ENCODE measurements around the gene THAP7. TPM values are rescaled to one million over a fixed set of nuclear protein-coding genes. Genes with fewer than 3 reads are reported as not detected.
A peak's percentile ranks its signal among the peaks of the same experiment; 100 is the strongest.

THAP7 gene
- total and polyA plus RNA-seq, 9 of the 15 experiments (the other 6 are each of a cell fraction or from before 2014, with no cell fraction given) = 7.9 to 263 (median 84.1) TPM

DNA sequence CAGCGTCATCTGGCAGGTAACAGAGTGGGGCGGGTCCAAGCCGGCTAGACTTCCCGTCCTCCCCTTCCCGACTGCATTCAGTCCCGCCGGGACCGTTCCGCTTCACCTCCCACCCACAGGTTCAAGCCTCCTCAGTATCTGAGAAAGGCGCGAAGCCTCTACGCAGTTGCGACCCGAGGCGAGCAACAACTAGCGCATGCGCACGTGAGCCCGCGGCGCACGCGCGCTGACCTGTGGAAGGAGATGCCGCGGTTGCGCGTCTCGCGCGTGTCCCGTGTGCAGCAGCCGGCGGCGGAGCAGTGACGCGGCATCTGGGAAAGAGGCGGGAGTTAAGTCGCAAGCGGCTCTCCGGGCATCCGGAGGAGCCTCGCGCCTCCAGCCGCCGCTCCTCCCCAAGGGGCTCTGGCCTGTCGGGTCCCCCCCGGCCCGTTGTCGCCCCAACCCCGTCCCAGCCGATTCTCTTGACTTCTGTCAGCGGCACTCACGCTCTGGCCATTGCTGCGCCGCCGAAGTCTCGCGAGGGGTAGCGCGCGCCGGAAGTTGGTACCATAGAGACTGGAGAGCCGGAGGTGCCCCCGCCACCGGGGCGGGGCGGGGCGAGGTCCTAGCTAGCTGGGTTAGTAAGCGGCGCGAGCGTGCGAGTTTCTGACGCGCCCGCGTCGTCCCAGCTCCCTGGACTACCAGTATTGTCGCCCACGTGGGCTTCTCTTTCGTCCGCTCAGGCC, at the start of gene THAP7 (continued):
- TF ChIP-seq, protein P1, sequence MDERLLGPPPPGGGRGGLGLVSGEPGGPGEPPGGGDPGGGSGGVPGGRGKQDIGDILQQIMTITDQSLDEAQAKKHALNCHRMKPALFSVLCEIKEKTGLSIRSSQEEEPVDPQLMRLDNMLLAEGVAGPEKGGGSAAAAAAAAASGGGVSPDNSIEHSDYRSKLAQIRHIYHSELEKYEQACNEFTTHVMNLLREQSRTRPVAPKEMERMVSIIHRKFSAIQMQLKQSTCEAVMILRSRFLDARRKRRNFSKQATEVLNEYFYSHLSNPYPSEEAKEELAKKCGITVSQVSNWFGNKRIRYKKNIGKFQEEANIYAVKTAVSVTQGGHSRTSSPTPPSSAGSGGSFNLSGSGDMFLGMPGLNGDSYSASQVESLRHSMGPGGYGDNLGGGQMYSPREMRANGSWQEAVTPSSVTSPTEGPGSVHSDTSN (CRISPR knock-in tag; IDR thresholded peaks at IDR 0.05; ENCODE audit: low read depth) = no peak
- TF ChIP-seq, protein P1 (tag; conservative IDR thresholded peaks at IDR 0.05; ENCODE audit: low read depth) = no peak
- TF ChIP-seq, protein P2, sequence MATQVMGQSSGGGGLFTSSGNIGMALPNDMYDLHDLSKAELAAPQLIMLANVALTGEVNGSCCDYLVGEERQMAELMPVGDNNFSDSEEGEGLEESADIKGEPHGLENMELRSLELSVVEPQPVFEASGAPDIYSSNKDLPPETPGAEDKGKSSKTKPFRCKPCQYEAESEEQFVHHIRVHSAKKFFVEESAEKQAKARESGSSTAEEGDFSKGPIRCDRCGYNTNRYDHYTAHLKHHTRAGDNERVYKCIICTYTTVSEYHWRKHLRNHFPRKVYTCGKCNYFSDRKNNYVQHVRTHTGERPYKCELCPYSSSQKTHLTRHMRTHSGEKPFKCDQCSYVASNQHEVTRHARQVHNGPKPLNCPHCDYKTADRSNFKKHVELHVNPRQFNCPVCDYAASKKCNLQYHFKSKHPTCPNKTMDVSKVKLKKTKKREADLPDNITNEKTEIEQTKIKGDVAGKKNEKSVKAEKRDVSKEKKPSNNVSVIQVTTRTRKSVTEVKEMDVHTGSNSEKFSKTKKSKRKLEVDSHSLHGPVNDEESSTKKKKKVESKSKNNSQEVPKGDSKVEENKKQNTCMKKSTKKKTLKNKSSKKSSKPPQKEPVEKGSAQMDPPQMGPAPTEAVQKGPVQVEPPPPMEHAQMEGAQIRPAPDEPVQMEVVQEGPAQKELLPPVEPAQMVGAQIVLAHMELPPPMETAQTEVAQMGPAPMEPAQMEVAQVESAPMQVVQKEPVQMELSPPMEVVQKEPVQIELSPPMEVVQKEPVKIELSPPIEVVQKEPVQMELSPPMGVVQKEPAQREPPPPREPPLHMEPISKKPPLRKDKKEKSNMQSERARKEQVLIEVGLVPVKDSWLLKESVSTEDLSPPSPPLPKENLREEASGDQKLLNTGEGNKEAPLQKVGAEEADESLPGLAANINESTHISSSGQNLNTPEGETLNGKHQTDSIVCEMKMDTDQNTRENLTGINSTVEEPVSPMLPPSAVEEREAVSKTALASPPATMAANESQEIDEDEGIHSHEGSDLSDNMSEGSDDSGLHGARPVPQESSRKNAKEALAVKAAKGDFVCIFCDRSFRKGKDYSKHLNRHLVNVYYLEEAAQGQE (IDR thresholded peaks at IDR 0.05; ENCODE audit: borderline replicate concordance) = no peak
- TF ChIP-seq, protein P2 (CRISPR knock-in tag; IDR thresholded peaks at IDR 0.05; ENCODE audit: low read depth) = peak; percentile 91
- TF ChIP-seq CBFA2T3 (IDR thresholded peaks at IDR 0.05) (no peak), PYGO2 (tag; IDR thresholded peaks at IDR 0.05) (no peak), IFI16 (CRISPR knock-in tag; IDR thresholded peaks at IDR 0.05) (no peak), C11orf30 (IDR thresholded peaks at IDR 0.05; ENCODE audit: low read depth) (no peak)
- TF ChIP-seq, protein P3, sequence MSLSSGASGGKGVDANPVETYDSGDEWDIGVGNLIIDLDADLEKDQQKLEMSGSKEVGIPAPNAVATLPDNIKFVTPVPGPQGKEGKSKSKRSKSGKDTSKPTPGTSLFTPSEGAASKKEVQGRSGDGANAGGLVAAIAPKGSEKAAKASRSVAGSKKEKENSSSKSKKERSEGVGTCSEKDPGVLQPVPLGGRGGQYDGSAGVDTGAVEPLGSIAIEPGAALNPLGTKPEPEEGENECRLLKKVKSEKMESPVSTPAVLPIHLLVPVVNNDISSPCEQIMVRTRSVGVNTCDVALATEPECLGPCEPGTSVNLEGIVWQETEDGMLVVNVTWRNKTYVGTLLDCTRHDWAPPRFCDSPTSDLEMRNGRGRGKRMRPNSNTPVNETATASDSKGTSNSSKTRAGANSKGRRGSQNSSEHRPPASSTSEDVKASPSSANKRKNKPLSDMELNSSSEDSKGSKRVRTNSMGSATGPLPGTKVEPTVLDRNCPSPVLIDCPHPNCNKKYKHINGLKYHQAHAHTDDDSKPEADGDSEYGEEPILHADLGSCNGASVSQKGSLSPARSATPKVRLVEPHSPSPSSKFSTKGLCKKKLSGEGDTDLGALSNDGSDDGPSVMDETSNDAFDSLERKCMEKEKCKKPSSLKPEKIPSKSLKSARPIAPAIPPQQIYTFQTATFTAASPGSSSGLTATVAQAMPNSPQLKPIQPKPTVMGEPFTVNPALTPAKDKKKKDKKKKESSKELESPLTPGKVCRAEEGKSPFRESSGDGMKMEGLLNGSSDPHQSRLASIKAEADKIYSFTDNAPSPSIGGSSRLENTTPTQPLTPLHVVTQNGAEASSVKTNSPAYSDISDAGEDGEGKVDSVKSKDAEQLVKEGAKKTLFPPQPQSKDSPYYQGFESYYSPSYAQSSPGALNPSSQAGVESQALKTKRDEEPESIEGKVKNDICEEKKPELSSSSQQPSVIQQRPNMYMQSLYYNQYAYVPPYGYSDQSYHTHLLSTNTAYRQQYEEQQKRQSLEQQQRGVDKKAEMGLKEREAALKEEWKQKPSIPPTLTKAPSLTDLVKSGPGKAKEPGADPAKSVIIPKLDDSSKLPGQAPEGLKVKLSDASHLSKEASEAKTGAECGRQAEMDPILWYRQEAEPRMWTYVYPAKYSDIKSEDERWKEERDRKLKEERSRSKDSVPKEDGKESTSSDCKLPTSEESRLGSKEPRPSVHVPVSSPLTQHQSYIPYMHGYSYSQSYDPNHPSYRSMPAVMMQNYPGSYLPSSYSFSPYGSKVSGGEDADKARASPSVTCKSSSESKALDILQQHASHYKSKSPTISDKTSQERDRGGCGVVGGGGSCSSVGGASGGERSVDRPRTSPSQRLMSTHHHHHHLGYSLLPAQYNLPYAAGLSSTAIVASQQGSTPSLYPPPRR (CRISPR knock-in tag; IDR thresholded peaks at IDR 0.05; ENCODE audit: borderline replicate concordance) = no peak
